ENCODE data around the gene TAF6. TPM values are rescaled to one million over a fixed set of nuclear protein-coding genes. Genes with fewer than 3 reads are reported as not detected.

The TAF6 gene
- total and polyA plus RNA-seq, 2 experiments from 2014 or later, result 40.5 to 53.0 TPM

DNA sequence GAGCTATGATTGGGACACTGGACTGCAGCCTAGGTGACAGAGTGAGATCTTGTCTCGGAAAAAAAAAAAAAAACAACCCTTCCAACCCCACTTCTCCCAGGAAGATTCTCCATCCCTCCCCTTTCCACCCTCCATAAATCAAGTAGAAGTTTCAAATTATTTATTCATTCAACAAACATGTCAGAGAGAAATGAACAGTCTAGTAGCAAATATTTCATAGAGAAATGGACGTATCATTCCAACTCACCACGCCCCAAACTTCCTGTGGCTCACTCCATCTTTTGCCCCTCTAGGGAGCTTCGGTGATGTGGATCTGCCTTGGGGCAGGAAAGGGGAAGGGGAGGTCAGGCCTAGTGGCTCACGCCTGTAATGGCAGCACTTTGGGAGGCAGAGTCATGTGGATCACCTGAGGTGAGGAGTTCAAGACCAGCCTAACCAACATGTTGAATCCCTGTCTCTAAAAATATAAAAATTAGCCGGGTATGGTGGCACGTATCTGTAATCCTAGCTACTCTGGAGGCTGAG lies 40.0 kb upstream of the TAF6 start:
- Histone ChIP-seq H3K4me2 (ENCODE audit: unreplicated experiment) (peak overlapping the region; percentile 79), H3F3A (ENCODE audit: insufficient read depth) (no peaks in the 10 kb centered on the region), H3K27ac (peak overlapping the region; percentile 37; the same call in 1 of the 2 replicates), H3K4me1 (ENCODE audit: insufficient read depth) (peaks cover 5% of the 10 kb centered on the region; the same call in 1 of the 2 replicates), H3K4me3 (peak overlapping the region; percentile 97), H3K9me2 (ENCODE audit: insufficient read depth) (no peaks in the 10 kb centered on the region), H3K9ac (peak overlapping the region; percentile 82), H4K20me1 (ENCODE audit: insufficient read depth) (no peaks in the 10 kb centered on the region; the same call in 1 of the 2 replicates), H3K9me3 (ENCODE audit: low read depth) (no peaks in the 10 kb centered on the region), H3K27me3 (replicated peaks; ENCODE audit: insufficient read depth) (no peaks in the 10 kb centered on the region), H2AFZ (peak overlapping the region; percentile 97), H3K36me3 (ENCODE audit: low read depth) (no peaks in the 10 kb centered on the region; the same call in 1 of the 2 replicates), H3K79me2 (ENCODE audit: insufficient read depth) (peaks cover 17% of the 10 kb centered on the region; the same call in 1 of the 2 replicates)
- 55% methylated on average over 7 of the region's 7 CpGs for WGBS, 2 experiments (ENCODE audit: low coverage in 1 of 2, low lambda C conversion rate in 2 of 2, missing lambda C conversion rate in 2 of 2)
- TF ChIP-seq EZH2phosphoT487 (IDR thresholded peaks at IDR 0.05; ENCODE audit: insufficient read depth, low read depth) (no peak), EZH2 (IDR thresholded peaks at IDR 0.05; ENCODE audit: insufficient read depth, poor library complexity, severe bottlenecking) (no peak)
- in situ Hi-C loops (cut with MboI), result no loop called here
- DNase-seq, result peak; percentile 15

DNA sequence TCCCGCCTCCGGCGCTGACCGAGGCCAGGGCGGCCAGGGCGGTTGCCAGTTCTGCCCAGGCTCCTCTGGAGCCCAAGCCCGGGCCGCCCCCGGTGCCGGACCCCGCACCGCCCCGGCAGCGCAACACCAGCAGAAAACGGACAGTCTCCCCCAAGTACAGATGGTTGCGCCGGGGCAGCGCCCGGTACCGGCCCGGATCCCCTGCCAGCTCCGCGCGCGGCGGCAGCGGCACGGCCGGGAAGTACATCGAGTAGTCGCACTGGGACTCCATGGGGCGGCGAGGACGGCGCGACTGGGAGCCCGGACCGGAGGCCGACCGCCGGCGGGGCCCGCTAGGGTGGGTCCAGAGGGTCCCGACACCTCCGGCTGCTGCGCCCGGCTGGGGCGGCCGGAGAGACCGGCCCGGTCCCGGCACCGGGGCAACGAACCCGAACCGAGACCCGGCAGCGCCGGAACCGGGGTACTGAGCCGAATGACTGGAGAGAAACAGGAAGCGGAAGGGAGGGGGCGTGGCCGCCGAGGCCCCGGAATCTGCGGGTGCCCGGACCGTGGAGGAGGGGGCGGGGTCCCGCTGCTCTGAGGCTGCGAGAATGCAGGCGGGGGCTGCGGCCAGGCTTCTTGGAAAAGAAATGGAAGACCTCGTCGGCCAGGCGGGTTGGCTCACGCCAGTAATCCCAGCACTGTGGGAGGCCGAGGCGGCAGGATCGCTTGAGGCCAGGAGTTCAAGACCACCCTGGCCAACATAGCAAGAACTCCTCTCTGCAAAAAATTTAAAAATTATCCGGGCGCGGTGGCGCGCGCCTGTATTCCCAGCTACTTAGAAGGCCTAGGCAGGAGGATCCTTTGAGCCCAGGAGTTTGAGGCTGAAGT lies 39.3 kb upstream of the TAF6 start, which contains the start of gene TRAPPC14:
Gene TRAPPC14, minus strand, starts transcription at position 495 of the 870 bp plus-strand sequence. Its CDS starts 224 bp downstream, at position 271.
- no peaks in the 10 kb centered on the region for H3K27me3 ChIP-seq (replicated peaks; ENCODE audit: insufficient read depth)
- 1% methylated on average over 40 to 62 of the region's 87 CpGs for WGBS, 2 experiments (ENCODE audit: low coverage in 1 of 2, low lambda C conversion rate in 2 of 2, missing lambda C conversion rate in 2 of 2)
- in situ Hi-C loops (cut with MboI), result no loop called here
- H3K4me2 ChIP-seq (ENCODE audit: unreplicated experiment), result peak within 1 kb of the TSS; percentile 79
- DNase-seq, result peak; percentile 90
- peak within 1 kb of the TSS; percentile 97 for H3K4me3 ChIP-seq
- H4K20me1 ChIP-seq (ENCODE audit: insufficient read depth), result no peaks in the 10 kb centered on the region; the same call in 1 of the 2 replicates
- peaks cover 5% of the 10 kb centered on the region; the same call in 1 of the 2 replicates for H3K4me1 ChIP-seq (ENCODE audit: insufficient read depth)
- peak within 1 kb of the TSS; percentile 37 for H3K27ac ChIP-seq
- H3F3A ChIP-seq (ENCODE audit: insufficient read depth), result no peaks in the 10 kb centered on the region
- H2AFZ ChIP-seq, result peak within 1 kb of the TSS; percentile 97
- H3K9ac ChIP-seq, result peak within 1 kb of the TSS; percentile 82
- no peaks in the 10 kb centered on the region; the same call in 1 of the 2 replicates for H3K36me3 ChIP-seq (ENCODE audit: low read depth)
- no peaks in the 10 kb centered on the region for H3K9me2 ChIP-seq (ENCODE audit: insufficient read depth)
- TF ChIP-seq EZH2 (IDR thresholded peaks at IDR 0.05; ENCODE audit: insufficient read depth, poor library complexity, severe bottlenecking) (no peak), EZH2phosphoT487 (IDR thresholded peaks at IDR 0.05; ENCODE audit: insufficient read depth, low read depth) (no peak)
- peaks cover 17% of the 10 kb centered on the region; the same call in 1 of the 2 replicates for H3K79me2 ChIP-seq (ENCODE audit: insufficient read depth)
- H3K9me3 ChIP-seq (ENCODE audit: low read depth), result no peaks in the 10 kb centered on the region

DNA sequence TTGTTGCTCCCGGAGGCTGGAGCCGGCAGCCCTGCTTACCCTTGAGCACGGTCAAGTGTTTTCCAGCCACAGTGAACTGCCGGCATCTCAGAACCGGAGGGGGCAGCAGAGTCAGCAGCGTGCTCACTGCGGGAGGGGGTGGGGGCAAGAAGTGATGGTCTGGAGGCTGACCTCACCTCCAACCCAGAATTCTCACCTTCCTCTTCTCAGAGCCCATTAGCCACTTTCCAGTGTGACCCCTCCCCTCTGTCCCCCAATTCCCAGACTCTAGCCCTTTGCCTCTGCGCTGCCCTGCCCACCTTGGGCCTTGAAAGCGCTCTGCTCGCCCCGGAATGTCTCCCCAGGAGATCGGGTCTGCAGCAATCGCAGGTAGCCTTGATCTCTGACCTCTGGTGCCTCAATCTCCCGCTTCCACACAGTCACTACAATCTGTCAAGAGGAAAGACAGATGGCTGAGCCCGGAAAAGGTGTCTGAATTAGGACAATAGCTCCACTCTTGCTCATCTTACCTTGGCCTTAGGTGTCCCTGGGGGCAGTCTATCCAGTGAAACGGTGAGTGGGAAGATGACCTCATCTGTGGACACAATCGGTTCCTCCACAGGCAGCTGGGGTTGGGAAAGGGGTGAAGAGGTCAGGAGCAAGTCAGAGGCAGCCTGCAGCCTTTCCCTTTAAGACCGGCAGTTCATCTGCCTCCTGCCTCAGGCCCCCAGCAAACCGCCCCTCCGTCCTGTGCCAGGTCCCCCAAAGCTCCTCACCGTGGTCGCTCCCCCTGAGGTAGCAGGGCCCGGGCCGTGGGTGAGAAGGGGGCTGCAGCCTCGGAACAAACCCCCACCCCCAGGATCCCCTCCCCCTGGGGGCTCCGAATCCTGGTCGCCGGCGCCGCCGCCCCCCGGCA lies 38.4 kb upstream of the TAF6 start:
- peak; percentile 74 for DNase-seq
- no peak for TF ChIP-seq EZH2 (IDR thresholded peaks at IDR 0.05; ENCODE audit: insufficient read depth, poor library complexity, severe bottlenecking)
- no peak for TF ChIP-seq EZH2phosphoT487 (IDR thresholded peaks at IDR 0.05; ENCODE audit: insufficient read depth, low read depth)

More for the DNA sequence above, 38.4 kb upstream of the TAF6 start:
- peaks cover 17% of the 10 kb centered on the region; the same call in 1 of the 2 replicates for H3K79me2 ChIP-seq (ENCODE audit: insufficient read depth)
- no peaks in the 10 kb centered on the region; the same call in 1 of the 2 replicates for H4K20me1 ChIP-seq (ENCODE audit: insufficient read depth)
- H3K36me3 ChIP-seq (ENCODE audit: low read depth), result no peaks in the 10 kb centered on the region; the same call in 1 of the 2 replicates
- peaks cover 5% of the 10 kb centered on the region; the same call in 1 of the 2 replicates for H3K4me1 ChIP-seq (ENCODE audit: insufficient read depth)
- peak overlapping the region; percentile 82 for H3K9ac ChIP-seq
- no peaks in the 10 kb centered on the region for H3K9me3 ChIP-seq (ENCODE audit: low read depth)
- H2AFZ ChIP-seq, result no peak overlapping the region; the same call in 1 of the 2 replicates
- 0 out of 2 replicates have a peak, but pooled peaks cover 3% of the 10 kb centered on the region for H3F3A ChIP-seq (ENCODE audit: insufficient read depth)
- in situ Hi-C loops (cut with MboI), result no loop called here
- H3K4me2 ChIP-seq (ENCODE audit: unreplicated experiment), result peak overlapping the region; percentile 79
- H3K4me3 ChIP-seq, result peak overlapping the region; percentile 97
- no peaks in the 10 kb centered on the region for H3K9me2 ChIP-seq (ENCODE audit: insufficient read depth)
- WGBS, 2 experiments (ENCODE audit: low coverage in 1 of 2, low lambda C conversion rate in 2 of 2, missing lambda C conversion rate in 2 of 2), result 28 to 47% methylated on average over 15 to 32 of the region's 32 CpGs
- H3K27ac ChIP-seq, result no peak overlapping the region
- no peaks in the 10 kb centered on the region for H3K27me3 ChIP-seq (replicated peaks; ENCODE audit: insufficient read depth)
